Peyer's patch (tissue), 4 donors: ENCODE results near the gene MAP3K6. TPM values are rescaled to one million over a fixed set of nuclear protein-coding genes. Genes with fewer than 3 reads are reported as not detected.
A peak's percentile ranks its signal among the peaks of the same experiment; 100 is the strongest.

Experiments
- DNase-seq, 3 donors: peaks; one replicate each; pipeline ENCODE4 v3.0.0-alpha.2; 2017 to 2019
- H3K27ac ChIP-seq, 4 donors: fragments of 200-600 bp; sonication (generic); one replicate each; pipeline ENCODE4 v1.5.1; 2016 to 2019
- H3K27me3 ChIP-seq, 2 donors: fragments of 200-600 bp; sonication (generic); one replicate each; pipeline ENCODE4 v1.5.1; 2019
- H3K36me3 ChIP-seq, 3 donors: fragments of 200-600 bp; sonication (generic); one replicate each; pipeline ENCODE4 v1.5.1; 2016 to 2019
- H3K4me1 ChIP-seq, 4 donors: fragments of 200-600 bp; sonication (generic); one replicate each; pipeline ENCODE4 v1.5.1; 2016 to 2019
- H3K4me3 ChIP-seq, 4 donors: fragments of 200-600 bp; sonication (generic); 1 replicate in 3 of 4; 2 replicates in 1 of 4; pipeline ENCODE4 v1.5.1; 2016 to 2019; ENCODE audit warnings: mild to moderate bottlenecking in 1 of 4
- H3K9me3 ChIP-seq, 4 donors: fragments of 200-600 bp; sonication (generic); one replicate each; pipeline ENCODE4 v1.5.1; 2016 to 2019; ENCODE audit warnings: mild to moderate bottlenecking in 1 of 4
- CTCF ChIP-seq, 6 experiments: fragments of 450-650 bp in 4 of 6; fragments of 200-600 bp in 2 of 6; sonication (generic) in 1 of 6; IDR thresholded peaks; one replicate each; pipeline ENCODE4 v1.5.1; 2017 to 2019; ENCODE audit warnings: antibody characterized with exemption in 6 of 6, mild to moderate bottlenecking in 3 of 6, moderate library complexity in 1 of 6
- POLR2A ChIP-seq, 2 donors: fragments of 450-650 bp; IDR thresholded peaks; one replicate each; pipeline ENCODE4 v1.5.1; 2017; ENCODE audit warnings: antibody characterized with exemption in 2 of 2, mild to moderate bottlenecking in 2 of 2, moderate library complexity in 2 of 2
- total RNA-seq, 4 donors: library from RNA; depleted of rRNA; stranded (reverse); fragments of >200 nt; gene quantifications; one replicate each; pipeline ENCODE4 v1.1.0, GENCODE V29; 2016

The MAP3K6 gene
- total RNA-seq, 4 donors from 2014 or later: 6.3 to 124 (median 34.1) TPM

- no peak for DNase-seq
- no peak overlapping the region for H3K27ac ChIP-seq
- peaks cover 3 to 34% (median 16%) of the 10 kb centered on the region in 4 donors for H3K4me1 ChIP-seq
- no peak for TF ChIP-seq CTCF (IDR thresholded peaks at IDR 0.05)
- no peak for TF ChIP-seq POLR2A (IDR thresholded peaks at IDR 0.05)
- no peaks in the 10 kb centered on the region for H3K9me3 ChIP-seq
- no peak overlapping the region for H3K4me3 ChIP-seq
- no peaks in the 10 kb centered on the region for H3K36me3 ChIP-seq
- H3K27me3 ChIP-seq: no peaks in the 10 kb centered on the region
Measured at GRCh38 chr1:27399251-27400025, 32.7 kb upstream of the MAP3K6 start.

- no peaks in the 10 kb centered on the region for H3K27me3 ChIP-seq
- H3K4me3 ChIP-seq: no peak overlapping the region
- H3K36me3 ChIP-seq: no peaks in the 10 kb centered on the region
- TF ChIP-seq CTCF (IDR thresholded peaks at IDR 0.05): no peak
- TF ChIP-seq POLR2A (IDR thresholded peaks at IDR 0.05): no peak
- no peak overlapping the region for H3K27ac ChIP-seq
- peaks cover 3 to 25% (median 10%) of the 10 kb centered on the region in 4 donors for H3K4me1 ChIP-seq
- DNase-seq: no peak
- H3K9me3 ChIP-seq: no peaks in the 10 kb centered on the region
Measured at GRCh38 chr1:27398405-27399149, 31.8 kb upstream of the MAP3K6 start.

GRCh38 chr1:27397749-27398148, 31.0 kb upstream of the MAP3K6 start:
- DNase-seq: no peak
- no peaks in the 10 kb centered on the region for H3K9me3 ChIP-seq
- no peaks in the 10 kb centered on the region for H3K27me3 ChIP-seq
- no peaks in the 10 kb centered on the region for H3K36me3 ChIP-seq
- H3K4me3 ChIP-seq: no peak overlapping the region
- no peak for TF ChIP-seq POLR2A (IDR thresholded peaks at IDR 0.05)
- no peak for TF ChIP-seq CTCF (IDR thresholded peaks at IDR 0.05)
- H3K4me1 ChIP-seq: peaks cover 0 to 21% (median 8%) of the 10 kb centered on the region in 4 donors
- H3K27ac ChIP-seq: no peak overlapping the region

GRCh38 chr1:27397110-27397509, 30.3 kb upstream of the MAP3K6 start:
- no peak overlapping the region for H3K27ac ChIP-seq
- TF ChIP-seq CTCF (IDR thresholded peaks at IDR 0.05) (no peak), POLR2A (IDR thresholded peaks at IDR 0.05) (no peak)

GRCh38 chr1:27395441-27396195, 28.9 kb upstream of the MAP3K6 start:
- peak; percentile 66 to 90 (median 82) for DNase-seq
- Histone ChIP-seq H3K4me1 (peaks cover 7 to 30% (median 13%) of the 10 kb centered on the region in 4 donors), H3K27me3 (no peaks in the 10 kb centered on the region), H3K36me3 (no peaks in the 10 kb centered on the region), H3K27ac (no peak overlapping the region), H3K9me3 (no peaks in the 10 kb centered on the region), H3K4me3 (no peak overlapping the region)
- TF ChIP-seq POLR2A (IDR thresholded peaks at IDR 0.05): no peak
- peak; percentile 86 to 97 (median 92) for TF ChIP-seq CTCF (IDR thresholded peaks at IDR 0.05)

More at GRCh38 chr1:27397110-27397509, 30.3 kb upstream of the MAP3K6 start:
- Histone ChIP-seq H3K36me3 (no peaks in the 10 kb centered on the region), H3K9me3 (no peaks in the 10 kb centered on the region), H3K27me3 (no peaks in the 10 kb centered on the region), H3K4me3 (no peak overlapping the region), H3K4me1 (peaks cover under 1 to 21% (median 6%) of the 10 kb centered on the region in 4 donors)
- no peak for DNase-seq
